ENCODE measurements around the gene PAPLN. TPM values are rescaled to one million over a fixed set of nuclear protein-coding genes. Genes with fewer than 3 reads are reported as not detected.
A peak's percentile ranks its signal among the peaks of the same experiment; 100 is the strongest.

PAPLN gene
- total and polyA plus RNA-seq, 2 of the 13 experiments (the other 11 are each of a cell fraction or from before 2014, with no cell fraction given): not detected

DNA sequence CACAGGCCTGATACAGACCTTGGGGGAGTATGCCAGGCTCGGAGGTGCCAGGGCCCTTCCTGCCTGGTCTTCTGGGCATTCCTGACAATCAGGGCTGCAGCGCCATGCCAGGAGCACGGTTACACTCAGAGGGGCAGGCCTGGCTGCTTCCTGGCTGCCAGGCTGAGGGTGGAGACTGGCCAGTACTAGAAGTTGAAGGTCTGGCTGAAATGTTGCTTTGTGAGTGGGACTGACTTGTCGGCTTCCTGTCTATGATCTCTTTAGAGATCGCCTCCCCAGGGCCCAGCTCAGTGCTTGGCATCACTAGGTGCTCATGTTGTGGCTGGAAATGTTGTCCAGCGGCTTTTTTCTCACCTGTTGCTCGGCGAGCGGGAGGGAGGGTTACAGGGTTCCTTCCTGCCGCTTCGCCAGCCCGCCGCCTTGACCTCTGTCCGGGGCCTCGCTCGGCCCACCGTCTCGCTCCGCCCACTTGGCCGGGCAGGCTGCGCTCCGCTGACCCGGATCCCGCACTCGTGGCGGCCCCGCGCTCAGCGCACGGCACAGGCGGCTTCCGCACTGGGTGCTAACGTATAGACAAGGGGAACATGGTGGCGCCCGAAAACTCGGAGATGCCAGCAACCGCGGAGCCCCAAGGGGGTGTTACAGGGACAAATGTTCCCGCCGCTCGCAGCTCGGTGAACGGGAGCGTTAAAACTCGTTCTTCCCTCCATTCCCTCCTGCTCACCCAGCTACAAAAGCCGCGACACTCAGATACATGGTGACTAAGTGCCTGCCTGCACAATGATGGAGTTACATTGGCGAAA, 32.6 kb downstream of the PAPLN start:
- peaks cover 16% of the 10 kb centered on the region for H3K4me1 ChIP-seq (ENCODE audit: insufficient read depth, low read length)
- H3K27ac ChIP-seq (ENCODE audit: extremely low read length, insufficient read depth, low read length): no peak overlapping the region
- no peak for FAIRE-seq
- ATAC-seq: peak; percentile 51
- no peak for DNase-seq (ENCODE audit: low spot score)
- BruUV-seq (replicated peaks): no TSS peak
- no peaks in the 10 kb centered on the region for H3K9me3 ChIP-seq (ENCODE audit: low read length)
- H3K79me2 ChIP-seq (ENCODE audit: insufficient read depth, low read length): no peaks in the 10 kb centered on the region
- peak overlapping the region; percentile 81 for H3K4me2 ChIP-seq (ENCODE audit: low read depth, low read length)
- no peaks in the 10 kb centered on the region for H4K20me1 ChIP-seq (ENCODE audit: insufficient read depth, low read length)
- intact Hi-C loops (cut with micrococcal nuclease; ENCODE audit: unreplicated experiment) (no loop called here), in situ Hi-C loops (cut with HindIII; ENCODE audit: extremely low pct_ligation_motif_present, low pct_unique_long_range_greater_than_20kb) (loop anchor here (5.0 kb wide), 1 partner anchor 38 kb away; no protein-coding TSS in a partner anchor)
- CTCF ChIA-PET (ENCODE audit: low intra/inter-chr PET ratio, low total read pairs): no interaction called here
- H2AFZ ChIP-seq (ENCODE audit: low read length): no peak overlapping the region
- H3K27me3 ChIP-seq (ENCODE audit: control insufficient read depth in 1 of 2, insufficient read depth in 2 of 2, low read length in 2 of 2): peaks cover 0 to 3% of the 10 kb centered on the region in 2 experiments; a peak in 1 of 5 replicates
- POLR2A ChIA-PET: no interaction called here
- peaks cover 4 to 5% of the 10 kb centered on the region in 2 experiments; a peak in 1 of 5 replicates for H3K36me3 ChIP-seq (replicated peaks in 1 of 2; ENCODE audit: control insufficient read depth in 1 of 2, insufficient read depth in 2 of 2, low read length in 2 of 2)
- peak overlapping the region; percentile 24; the same call in 1 of the 2 replicates for H3K9ac ChIP-seq (ENCODE audit: insufficient read depth, low read depth, low read length)
- WGBS (ENCODE audit: low lambda C conversion rate): 22% methylated on average over 21 of the region's 48 CpGs
- H3K4me3 ChIP-seq (replicated peaks in 1 of 3; ENCODE audit: insufficient read depth in 1 of 3, low read depth in 2 of 3, low read length in 3 of 3): peak overlapping the region; percentile 27 to 60 (median 30)
- TF ChIP-seq ZNF766 (CRISPR knock-in tag; IDR thresholded peaks at IDR 0.05; ENCODE audit: borderline replicate concordance): no peak
- 0 out of 2 replicates have a peak, but pooled peaks have one; percentile 15 for TF ChIP-seq RXRA (CRISPR knock-in tag; IDR thresholded peaks at IDR 0.05)
- peak; percentile 68 for TF ChIP-seq HNRNPLL (IDR thresholded peaks at IDR 0.05; ENCODE audit: low read depth, low read length, poor library complexity, severe bottlenecking)
- TF ChIP-seq, protein P1, sequence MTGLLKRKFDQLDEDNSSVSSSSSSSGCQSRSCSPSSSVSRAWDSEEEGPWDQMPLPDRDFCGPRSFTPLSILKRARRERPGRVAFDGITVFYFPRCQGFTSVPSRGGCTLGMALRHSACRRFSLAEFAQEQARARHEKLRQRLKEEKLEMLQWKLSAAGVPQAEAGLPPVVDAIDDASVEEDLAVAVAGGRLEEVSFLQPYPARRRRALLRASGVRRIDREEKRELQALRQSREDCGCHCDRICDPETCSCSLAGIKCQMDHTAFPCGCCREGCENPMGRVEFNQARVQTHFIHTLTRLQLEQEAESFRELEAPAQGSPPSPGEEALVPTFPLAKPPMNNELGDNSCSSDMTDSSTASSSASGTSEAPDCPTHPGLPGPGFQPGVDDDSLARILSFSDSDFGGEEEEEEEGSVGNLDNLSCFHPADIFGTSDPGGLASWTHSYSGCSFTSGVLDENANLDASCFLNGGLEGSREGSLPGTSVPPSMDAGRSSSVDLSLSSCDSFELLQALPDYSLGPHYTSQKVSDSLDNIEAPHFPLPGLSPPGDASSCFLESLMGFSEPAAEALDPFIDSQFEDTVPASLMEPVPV (CRISPR knock-in tag; IDR thresholded peaks at IDR 0.05): no peak
- TF ChIP-seq, protein P2, sequence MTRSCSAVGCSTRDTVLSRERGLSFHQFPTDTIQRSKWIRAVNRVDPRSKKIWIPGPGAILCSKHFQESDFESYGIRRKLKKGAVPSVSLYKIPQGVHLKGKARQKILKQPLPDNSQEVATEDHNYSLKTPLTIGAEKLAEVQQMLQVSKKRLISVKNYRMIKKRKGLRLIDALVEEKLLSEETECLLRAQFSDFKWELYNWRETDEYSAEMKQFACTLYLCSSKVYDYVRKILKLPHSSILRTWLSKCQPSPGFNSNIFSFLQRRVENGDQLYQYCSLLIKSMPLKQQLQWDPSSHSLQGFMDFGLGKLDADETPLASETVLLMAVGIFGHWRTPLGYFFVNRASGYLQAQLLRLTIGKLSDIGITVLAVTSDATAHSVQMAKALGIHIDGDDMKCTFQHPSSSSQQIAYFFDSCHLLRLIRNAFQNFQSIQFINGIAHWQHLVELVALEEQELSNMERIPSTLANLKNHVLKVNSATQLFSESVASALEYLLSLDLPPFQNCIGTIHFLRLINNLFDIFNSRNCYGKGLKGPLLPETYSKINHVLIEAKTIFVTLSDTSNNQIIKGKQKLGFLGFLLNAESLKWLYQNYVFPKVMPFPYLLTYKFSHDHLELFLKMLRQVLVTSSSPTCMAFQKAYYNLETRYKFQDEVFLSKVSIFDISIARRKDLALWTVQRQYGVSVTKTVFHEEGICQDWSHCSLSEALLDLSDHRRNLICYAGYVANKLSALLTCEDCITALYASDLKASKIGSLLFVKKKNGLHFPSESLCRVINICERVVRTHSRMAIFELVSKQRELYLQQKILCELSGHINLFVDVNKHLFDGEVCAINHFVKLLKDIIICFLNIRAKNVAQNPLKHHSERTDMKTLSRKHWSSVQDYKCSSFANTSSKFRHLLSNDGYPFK (CRISPR knock-in tag; IDR thresholded peaks at IDR 0.05; ENCODE audit: borderline replicate concordance): no peak
- peak; percentile 91 for TF ChIP-seq KDM2A (CRISPR knock-in tag; IDR thresholded peaks at IDR 0.05; ENCODE audit: borderline replicate concordance, low read depth)
- no peak for TF ChIP-seq TBL1XR1 (IDR thresholded peaks at IDR 0.05; ENCODE audit: borderline replicate concordance, low read length, partially characterized antibody)
- TF ChIP-seq BCL6 (CRISPR knock-in tag; IDR thresholded peaks at IDR 0.05): 0 out of 2 replicates have a peak, but pooled peaks have one; percentile 4
- TF ChIP-seq SP1 (IDR thresholded peaks at IDR 0.05): no peak
- no peak for TF ChIP-seq SP1 (CRISPR knock-in tag; IDR thresholded peaks at IDR 0.05)
- TF ChIP-seq, protein P3, sequence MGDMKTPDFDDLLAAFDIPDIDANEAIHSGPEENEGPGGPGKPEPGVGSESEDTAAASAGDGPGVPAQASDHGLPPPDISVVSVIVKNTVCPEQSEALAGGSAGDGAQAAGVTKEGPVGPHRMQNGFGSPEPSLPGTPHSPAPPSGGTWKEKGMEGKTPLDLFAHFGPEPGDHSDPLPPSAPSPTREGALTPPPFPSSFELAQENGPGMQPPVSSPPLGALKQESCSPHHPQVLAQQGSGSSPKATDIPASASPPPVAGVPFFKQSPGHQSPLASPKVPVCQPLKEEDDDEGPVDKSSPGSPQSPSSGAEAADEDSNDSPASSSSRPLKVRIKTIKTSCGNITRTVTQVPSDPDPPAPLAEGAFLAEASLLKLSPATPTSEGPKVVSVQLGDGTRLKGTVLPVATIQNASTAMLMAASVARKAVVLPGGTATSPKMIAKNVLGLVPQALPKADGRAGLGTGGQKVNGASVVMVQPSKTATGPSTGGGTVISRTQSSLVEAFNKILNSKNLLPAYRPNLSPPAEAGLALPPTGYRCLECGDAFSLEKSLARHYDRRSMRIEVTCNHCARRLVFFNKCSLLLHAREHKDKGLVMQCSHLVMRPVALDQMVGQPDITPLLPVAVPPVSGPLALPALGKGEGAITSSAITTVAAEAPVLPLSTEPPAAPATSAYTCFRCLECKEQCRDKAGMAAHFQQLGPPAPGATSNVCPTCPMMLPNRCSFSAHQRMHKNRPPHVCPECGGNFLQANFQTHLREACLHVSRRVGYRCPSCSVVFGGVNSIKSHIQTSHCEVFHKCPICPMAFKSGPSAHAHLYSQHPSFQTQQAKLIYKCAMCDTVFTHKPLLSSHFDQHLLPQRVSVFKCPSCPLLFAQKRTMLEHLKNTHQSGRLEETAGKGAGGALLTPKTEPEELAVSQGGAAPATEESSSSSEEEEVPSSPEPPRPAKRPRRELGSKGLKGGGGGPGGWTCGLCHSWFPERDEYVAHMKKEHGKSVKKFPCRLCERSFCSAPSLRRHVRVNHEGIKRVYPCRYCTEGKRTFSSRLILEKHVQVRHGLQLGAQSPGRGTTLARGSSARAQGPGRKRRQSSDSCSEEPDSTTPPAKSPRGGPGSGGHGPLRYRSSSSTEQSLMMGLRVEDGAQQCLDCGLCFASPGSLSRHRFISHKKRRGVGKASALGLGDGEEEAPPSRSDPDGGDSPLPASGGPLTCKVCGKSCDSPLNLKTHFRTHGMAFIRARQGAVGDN (CRISPR knock-in tag; IDR thresholded peaks at IDR 0.05): peak; percentile 79
- TF ChIP-seq, protein P4, sequence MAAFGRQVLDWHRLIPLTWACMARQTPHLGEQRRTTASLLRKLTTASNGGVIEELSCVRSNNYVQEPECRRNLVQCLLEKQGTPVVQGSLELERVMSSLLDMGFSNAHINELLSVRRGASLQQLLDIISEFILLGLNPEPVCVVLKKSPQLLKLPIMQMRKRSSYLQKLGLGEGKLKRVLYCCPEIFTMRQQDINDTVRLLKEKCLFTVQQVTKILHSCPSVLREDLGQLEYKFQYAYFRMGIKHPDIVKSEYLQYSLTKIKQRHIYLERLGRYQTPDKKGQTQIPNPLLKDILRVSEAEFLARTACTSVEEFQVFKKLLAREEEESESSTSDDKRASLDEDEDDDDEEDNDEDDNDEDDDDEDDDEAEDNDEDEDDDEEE (CRISPR knock-in tag; IDR thresholded peaks at IDR 0.05): 0 out of 2 replicates have a peak, but pooled peaks have one; percentile 37
- peak; percentile 60 for TF ChIP-seq RBM22 (optimal IDR thresholded peaks at IDR 0.05; ENCODE audit: low read length)
